ENCODE data around the gene SPATA32.

SPATA32 gene

DNA sequence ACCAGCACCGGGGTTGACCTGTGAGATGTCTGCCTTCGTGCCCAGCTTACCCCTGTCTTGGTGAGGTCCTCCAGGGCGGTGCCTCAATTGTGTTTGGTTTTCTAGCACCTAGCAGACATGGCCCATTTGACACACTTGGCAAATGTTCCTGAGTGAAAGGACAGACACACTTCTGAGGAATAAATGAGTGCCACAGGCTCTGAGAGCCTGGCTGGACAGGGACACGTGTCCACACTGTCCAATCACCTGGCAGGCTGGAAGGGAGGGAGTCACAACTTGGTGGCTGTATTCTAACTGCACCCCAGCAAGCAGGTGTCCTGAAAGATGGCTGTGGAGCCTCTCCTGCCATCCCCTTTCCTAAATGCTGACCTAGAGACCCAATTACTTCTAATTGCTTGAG lies 47.5 kb upstream of the SPATA32 start:
- no peak overlapping the region for H3K27ac ChIP-seq (ENCODE audit: low read depth, low read length)
- H3K9me2 ChIP-seq (replicated peaks; ENCODE audit: control insufficient read depth, low read length): no peaks in the 10 kb centered on the region
- 0 out of 2 replicates have a peak, but pooled peaks cover 3% of the 10 kb centered on the region for H4K20me1 ChIP-seq (ENCODE audit: control insufficient read depth, insufficient read depth, low read depth, low read length)
- peaks cover 7% of the 10 kb centered on the region; the same call in 1 of the 2 replicates for H3F3A ChIP-seq (ENCODE audit: control insufficient read depth, insufficient read depth)
- H3K4me1 ChIP-seq (ENCODE audit: control insufficient read depth, low read length): peaks cover 64% of the 10 kb centered on the region
- H3K79me2 ChIP-seq (ENCODE audit: control insufficient read depth, low read length): peaks cover 85% of the 10 kb centered on the region
- H3K9me3 ChIP-seq (ENCODE audit: control insufficient read depth, insufficient read depth, low read length): no peaks in the 10 kb centered on the region
- H3K4me2 ChIP-seq (ENCODE audit: low read length): no peak overlapping the region
- H3K4me3 ChIP-seq (ENCODE audit: low read length): no peak overlapping the region
- no peaks in the 10 kb centered on the region for H3K27me3 ChIP-seq (ENCODE audit: control insufficient read depth, low read length)
- peaks cover 36% of the 10 kb centered on the region for H3K36me3 ChIP-seq (ENCODE audit: control insufficient read depth, low read length)
- TF ChIP-seq EZH2phosphoT487 (IDR thresholded peaks at IDR 0.05; ENCODE audit: borderline replicate concordance, low read length) (no peak), CTCF (IDR thresholded peaks at IDR 0.05; ENCODE audit: low read depth, low read length, poor library complexity, severe bottlenecking) (no peak)

GRCh38 chr17:45308840-45309239 lies 46.9 kb upstream of the SPATA32 start:
- Histone ChIP-seq H3K4me3 (ENCODE audit: low read length) (no peak overlapping the region), H3F3A (ENCODE audit: control insufficient read depth, insufficient read depth) (peaks cover 7% of the 10 kb centered on the region; the same call in 1 of the 2 replicates), H3K79me2 (ENCODE audit: control insufficient read depth, low read length) (peaks cover 84% of the 10 kb centered on the region), H3K27ac (ENCODE audit: low read depth, low read length) (no peak overlapping the region), H3K4me2 (ENCODE audit: low read length) (no peak overlapping the region), H3K9me2 (replicated peaks; ENCODE audit: control insufficient read depth, low read length) (no peaks in the 10 kb centered on the region), H3K27me3 (ENCODE audit: control insufficient read depth, low read length) (no peaks in the 10 kb centered on the region), H3K36me3 (ENCODE audit: control insufficient read depth, low read length) (peaks cover 37% of the 10 kb centered on the region), H4K20me1 (ENCODE audit: control insufficient read depth, insufficient read depth, low read depth, low read length) (0 out of 2 replicates have a peak, but pooled peaks cover 3% of the 10 kb centered on the region), H3K9me3 (ENCODE audit: control insufficient read depth, insufficient read depth, low read length) (no peaks in the 10 kb centered on the region), H3K4me1 (ENCODE audit: control insufficient read depth, low read length) (peaks cover 58% of the 10 kb centered on the region)
- no peak for TF ChIP-seq CTCF (IDR thresholded peaks at IDR 0.05; ENCODE audit: low read depth, low read length, poor library complexity, severe bottlenecking)
- no peak for TF ChIP-seq EZH2phosphoT487 (IDR thresholded peaks at IDR 0.05; ENCODE audit: borderline replicate concordance, low read length)

DNA sequence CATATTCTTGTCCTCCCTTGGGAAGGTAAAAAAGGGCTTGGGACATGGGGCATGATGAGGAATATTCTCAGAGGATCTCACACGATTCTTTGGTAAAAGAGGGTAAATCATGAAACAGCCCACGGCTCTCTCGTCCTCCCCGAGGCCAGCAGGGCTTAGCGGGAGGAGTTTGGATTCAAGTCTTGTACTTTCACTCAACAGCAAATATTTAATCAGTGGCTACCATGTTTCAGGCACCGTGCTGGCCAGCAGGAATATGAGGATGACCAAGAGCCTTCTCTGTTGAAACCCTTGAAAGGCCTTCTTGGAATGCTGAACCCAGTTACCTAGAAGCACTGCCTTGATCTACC lies 46.1 kb upstream of the SPATA32 start:
- Histone ChIP-seq H3K4me2 (ENCODE audit: low read length) (peak overlapping the region; percentile 29), H4K20me1 (ENCODE audit: control insufficient read depth, insufficient read depth, low read depth, low read length) (0 out of 2 replicates have a peak, but pooled peaks cover 3% of the 10 kb centered on the region), H3K27me3 (ENCODE audit: control insufficient read depth, low read length) (no peaks in the 10 kb centered on the region), H3K27ac (ENCODE audit: low read depth, low read length) (no peak overlapping the region), H3K9me3 (ENCODE audit: control insufficient read depth, insufficient read depth, low read length) (no peaks in the 10 kb centered on the region), H3K79me2 (ENCODE audit: control insufficient read depth, low read length) (peaks cover 79% of the 10 kb centered on the region), H3K9me2 (replicated peaks; ENCODE audit: control insufficient read depth, low read length) (no peaks in the 10 kb centered on the region), H3K4me1 (ENCODE audit: control insufficient read depth, low read length) (peaks cover 57% of the 10 kb centered on the region), H3K36me3 (ENCODE audit: control insufficient read depth, low read length) (peaks cover 34% of the 10 kb centered on the region), H3F3A (ENCODE audit: control insufficient read depth, insufficient read depth) (peaks cover 9% of the 10 kb centered on the region; the same call in 1 of the 2 replicates), H3K4me3 (ENCODE audit: low read length) (no peak overlapping the region)
- TF ChIP-seq EZH2phosphoT487 (IDR thresholded peaks at IDR 0.05; ENCODE audit: borderline replicate concordance, low read length) (no peak), CTCF (IDR thresholded peaks at IDR 0.05; ENCODE audit: low read depth, low read length, poor library complexity, severe bottlenecking) (no peak)

Measured in DOHH2 (cell line).